GM12878 (cell line): ENCODE measurements around the gene NBPF1. TPM values are rescaled to one million over a fixed set of nuclear protein-coding genes. Genes with fewer than 3 reads are reported as not detected.

Experiments used
- ASH2L ChIP-seq: fragments of 300-600, 200-600 bp; sonication (generic); IDR thresholded peaks from 2 replicates; pipeline ENCODE4 v1.6.1; 2017; ENCODE audit warnings: low read depth, mild to moderate bottlenecking, borderline replicate concordance
- CREM ChIP-seq: IDR thresholded peaks from 2 replicates; pipeline ENCODE4 v1.6.1; 2014; ENCODE audit warnings: antibody characterized with exemption, low read depth
- MYB ChIP-seq: fragments of 150-350 bp; IDR thresholded peaks from 2 replicates; pipeline ENCODE4 v1.6.1; 2014; ENCODE audit warnings: mild to moderate bottlenecking, low read depth, low read length, borderline replicate concordance
- NR2F1 ChIP-seq: fragments of 450-650 bp; conservative IDR thresholded peaks from 2 replicates; pipeline ENCODE4 v1.6.1; 2017; ENCODE audit warnings: mild to moderate bottlenecking
- PML ChIP-seq: IDR thresholded peaks from 2 replicates; pipeline ENCODE4 v1.6.1; 2012; ENCODE audit warnings: low read length, inconsistent platforms
- POU2F2 ChIP-seq: IDR thresholded peaks from 3 replicates; pipeline ENCODE4 v1.6.1; 2011; ENCODE audit warnings: low read depth, mild to moderate bottlenecking, low read length, borderline replicate concordance
- SP1 ChIP-seq: IDR thresholded peaks from one replicate; pipeline ENCODE4 v1.6.1; 2011; ENCODE audit warnings: low read depth, low read length
- SRF ChIP-seq, 2 experiments: IDR thresholded peaks; 2 replicates each; pipeline ENCODE4 v1.6.1; 2011; ENCODE audit warnings: low read depth in 2 of 2, low read length in 2 of 2, mild to moderate bottlenecking in 1 of 2, moderate library complexity in 1 of 2
- TARDBP ChIP-seq: IDR thresholded peaks from 2 replicates; pipeline ENCODE4 v1.6.1; 2016; ENCODE audit warnings: borderline replicate concordance
- TCF12 ChIP-seq: IDR thresholded peaks from 2 replicates; pipeline ENCODE4 v1.6.1; 2011; ENCODE audit warnings: low read depth, mild to moderate bottlenecking, low read length
- TCF3 ChIP-seq: IDR thresholded peaks from 2 replicates; pipeline ENCODE4 v1.6.1; 2012; ENCODE audit warnings: low read depth, mild to moderate bottlenecking, low read length, borderline replicate concordance; ENCODE audit not compliant: insufficient read depth
- ZBTB11 ChIP-seq: fragments of 450-650 bp; formaldehyde crosslinking; IDR thresholded peaks from 2 replicates; pipeline ENCODE4 v1.5.0; 2022; ENCODE audit warnings: mild to moderate bottlenecking, missing genetic modification characterization
- ZNF24 ChIP-seq: fragments of 450-650 bp; IDR thresholded peaks from 2 replicates; pipeline ENCODE4 v1.6.1; 2017; ENCODE audit warnings: antibody characterized with exemption, mild to moderate bottlenecking
- ZNF384 ChIP-seq: IDR thresholded peaks from 2 replicates; pipeline ENCODE4 v1.6.1; 2012; ENCODE audit warnings: low read depth, mild to moderate bottlenecking, low read length, improper control_type of control experiment, borderline replicate concordance
- polyA plus RNA-seq, 11 experiments: library from polyadenylated mRNA; depleted of rRNA in 4 of 11; unstranded in 6 of 11; stranded (reverse) in 5 of 11; fragments of >200 nt; fragmentation: Nextera tagmentation in 4 of 11; fragmentation: Illumina TruSeq in 1 of 11; extraction: Ambion mirVana in 4 of 11; extraction: Trizol in 1 of 11; gene quantifications; 1 replicate in 1 of 11; 2 replicates in 10 of 11; pipeline versions ENCODE4 v1.2.1 to v1.2.3, GENCODE V29; 2011 to 2016; ENCODE audit warnings: inconsistent platforms in 2 of 11, missing spikeins in 2 of 11, low read depth in 1 of 11
- total RNA-seq, 4 experiments: library from RNA; depleted of rRNA in 3 of 4; stranded (reverse); fragments of >200 nt in 3 of 4; fragmentation: Illumina TruSeq in 1 of 4; extraction: Trizol in 1 of 4; gene quantifications; 2 replicates each; pipeline versions ENCODE4 v1.2.1 to v1.2.3, GENCODE V29; 2013 to 2021
- TF ChIP-seq, protein P1 (sequence below): IDR thresholded peaks from 2 replicates; pipeline ENCODE4 v1.6.1; 2012; ENCODE audit warnings: mild to moderate bottlenecking, low read depth, low read length
- TF ChIP-seq, protein P2 (sequence below): fragments of 450-650 bp; IDR thresholded peaks from 2 replicates; pipeline ENCODE4 v1.6.1; 2016; ENCODE audit warnings: mild to moderate bottlenecking, moderate library complexity, borderline replicate concordance
- TF ChIP-seq, protein P3 (sequence below): IDR thresholded peaks from 2 replicates; pipeline ENCODE4 v1.6.1; 2012; ENCODE audit warnings: low read depth, low read length, improper control_type of control experiment

Gene NBPF1
- total and polyA plus RNA-seq, 10 of the 15 experiments (the other 5 are each of a cell fraction or from before 2014, with no cell fraction given): 0.20 to 3.4 (median 0.71) TPM

- TF ChIP-seq, protein P1, sequence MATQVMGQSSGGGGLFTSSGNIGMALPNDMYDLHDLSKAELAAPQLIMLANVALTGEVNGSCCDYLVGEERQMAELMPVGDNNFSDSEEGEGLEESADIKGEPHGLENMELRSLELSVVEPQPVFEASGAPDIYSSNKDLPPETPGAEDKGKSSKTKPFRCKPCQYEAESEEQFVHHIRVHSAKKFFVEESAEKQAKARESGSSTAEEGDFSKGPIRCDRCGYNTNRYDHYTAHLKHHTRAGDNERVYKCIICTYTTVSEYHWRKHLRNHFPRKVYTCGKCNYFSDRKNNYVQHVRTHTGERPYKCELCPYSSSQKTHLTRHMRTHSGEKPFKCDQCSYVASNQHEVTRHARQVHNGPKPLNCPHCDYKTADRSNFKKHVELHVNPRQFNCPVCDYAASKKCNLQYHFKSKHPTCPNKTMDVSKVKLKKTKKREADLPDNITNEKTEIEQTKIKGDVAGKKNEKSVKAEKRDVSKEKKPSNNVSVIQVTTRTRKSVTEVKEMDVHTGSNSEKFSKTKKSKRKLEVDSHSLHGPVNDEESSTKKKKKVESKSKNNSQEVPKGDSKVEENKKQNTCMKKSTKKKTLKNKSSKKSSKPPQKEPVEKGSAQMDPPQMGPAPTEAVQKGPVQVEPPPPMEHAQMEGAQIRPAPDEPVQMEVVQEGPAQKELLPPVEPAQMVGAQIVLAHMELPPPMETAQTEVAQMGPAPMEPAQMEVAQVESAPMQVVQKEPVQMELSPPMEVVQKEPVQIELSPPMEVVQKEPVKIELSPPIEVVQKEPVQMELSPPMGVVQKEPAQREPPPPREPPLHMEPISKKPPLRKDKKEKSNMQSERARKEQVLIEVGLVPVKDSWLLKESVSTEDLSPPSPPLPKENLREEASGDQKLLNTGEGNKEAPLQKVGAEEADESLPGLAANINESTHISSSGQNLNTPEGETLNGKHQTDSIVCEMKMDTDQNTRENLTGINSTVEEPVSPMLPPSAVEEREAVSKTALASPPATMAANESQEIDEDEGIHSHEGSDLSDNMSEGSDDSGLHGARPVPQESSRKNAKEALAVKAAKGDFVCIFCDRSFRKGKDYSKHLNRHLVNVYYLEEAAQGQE: peak; percentile 24; the same call in 1 of the 2 replicates
- TF ChIP-seq SP1: peak; percentile 80
- peak; percentile 85; the same call in 1 of the 2 replicates for TF ChIP-seq NR2F1
- TF ChIP-seq, protein P2, sequence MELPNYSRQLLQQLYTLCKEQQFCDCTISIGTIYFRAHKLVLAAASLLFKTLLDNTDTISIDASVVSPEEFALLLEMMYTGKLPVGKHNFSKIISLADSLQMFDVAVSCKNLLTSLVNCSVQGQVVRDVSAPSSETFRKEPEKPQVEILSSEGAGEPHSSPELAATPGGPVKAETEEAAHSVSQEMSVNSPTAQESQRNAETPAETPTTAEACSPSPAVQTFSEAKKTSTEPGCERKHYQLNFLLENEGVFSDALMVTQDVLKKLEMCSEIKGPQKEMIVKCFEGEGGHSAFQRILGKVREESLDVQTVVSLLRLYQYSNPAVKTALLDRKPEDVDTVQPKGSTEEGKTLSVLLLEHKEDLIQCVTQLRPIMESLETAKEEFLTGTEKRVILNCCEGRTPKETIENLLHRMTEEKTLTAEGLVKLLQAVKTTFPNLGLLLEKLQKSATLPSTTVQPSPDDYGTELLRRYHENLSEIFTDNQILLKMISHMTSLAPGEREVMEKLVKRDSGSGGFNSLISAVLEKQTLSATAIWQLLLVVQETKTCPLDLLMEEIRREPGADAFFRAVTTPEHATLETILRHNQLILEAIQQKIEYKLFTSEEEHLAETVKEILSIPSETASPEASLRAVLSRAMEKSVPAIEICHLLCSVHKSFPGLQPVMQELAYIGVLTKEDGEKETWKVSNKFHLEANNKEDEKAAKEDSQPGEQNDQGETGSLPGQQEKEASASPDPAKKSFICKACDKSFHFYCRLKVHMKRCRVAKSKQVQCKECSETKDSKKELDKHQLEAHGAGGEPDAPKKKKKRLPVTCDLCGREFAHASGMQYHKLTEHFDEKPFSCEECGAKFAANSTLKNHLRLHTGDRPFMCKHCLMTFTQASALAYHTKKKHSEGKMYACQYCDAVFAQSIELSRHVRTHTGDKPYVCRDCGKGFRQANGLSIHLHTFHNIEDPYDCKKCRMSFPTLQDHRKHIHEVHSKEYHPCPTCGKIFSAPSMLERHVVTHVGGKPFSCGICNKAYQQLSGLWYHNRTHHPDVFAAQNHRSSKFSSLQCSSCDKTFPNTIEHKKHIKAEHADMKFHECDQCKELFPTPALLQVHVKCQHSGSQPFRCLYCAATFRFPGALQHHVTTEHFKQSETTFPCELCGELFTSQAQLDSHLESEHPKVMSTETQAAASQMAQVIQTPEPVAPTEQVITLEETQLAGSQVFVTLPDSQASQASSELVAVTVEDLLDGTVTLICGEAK: peak; percentile 82
- TF ChIP-seq ZNF384: 0 out of 2 replicates have a peak, but pooled peaks have one; percentile 42
- TF ChIP-seq ASH2L: peak; percentile 100
- TF ChIP-seq, protein P3, sequence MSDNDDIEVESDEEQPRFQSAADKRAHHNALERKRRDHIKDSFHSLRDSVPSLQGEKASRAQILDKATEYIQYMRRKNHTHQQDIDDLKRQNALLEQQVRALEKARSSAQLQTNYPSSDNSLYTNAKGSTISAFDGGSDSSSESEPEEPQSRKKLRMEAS: peak; percentile 99
- TF ChIP-seq CREM: peak; percentile 74
- TF ChIP-seq POU2F2: peak; percentile 89; the same call in 1 of the 3 replicates
- TF ChIP-seq TCF3: peak; percentile 53; the same call in 1 of the 2 replicates
- TF ChIP-seq TCF12: peak; percentile 51; the same call in 1 of the 2 replicates
- TF ChIP-seq SRF (IDR thresholded peaks at IDR 0.05; ENCODE audit: low read depth in 2 of 2, low read length in 2 of 2): peak in 1 of 2 experiments; percentile 47; a peak in 3 of 4 replicates
- TF ChIP-seq ZBTB11: peak; percentile 75
- 0 out of 2 replicates have a peak, but pooled peaks have one; percentile 46 for TF ChIP-seq PML
- TF ChIP-seq ZNF24: peak; percentile 72
- 0 out of 2 replicates have a peak, but pooled peaks have one; percentile 51 for TF ChIP-seq MYB
- peak; percentile 35; the same call in 1 of the 2 replicates for TF ChIP-seq TARDBP
Measured at GRCh38 chr1:16644482-16645270, 31.3 kb upstream of the NBPF1 start (continued).
